Chondrocyte (in vitro differentiated cells): ENCODE results near the gene MYO7A. TPM values are rescaled to one million over a fixed set of nuclear protein-coding genes. Genes with fewer than 3 reads are reported as not detected.

ENCODE experiments used
- DNase-seq: peaks from one replicate; pipeline ENCODE4 v3.0.0; 2021; ENCODE audit warnings: mixed read lengths, low spot score
- H3K27ac Mint-ChIP-seq: one replicate; pipeline ENCODE4 v1.8.0; 2021; ENCODE audit warnings: mild to moderate bottlenecking, moderate library complexity, mixed read lengths; ENCODE audit not compliant: unreplicated experiment
- H3K27me3 Mint-ChIP-seq: 2 replicates; pipeline ENCODE4 v1.8.0; 2021; ENCODE audit warnings: low read depth, mixed read lengths
- H3K36me3 Mint-ChIP-seq: 2 replicates; pipeline ENCODE4 v1.8.0; 2021; ENCODE audit warnings: low read depth, mixed read lengths
- H3K4me1 Mint-ChIP-seq: 2 replicates; pipeline ENCODE4 v1.8.0; 2021; ENCODE audit warnings: low read depth, mild to moderate bottlenecking, mixed read lengths
- H3K4me3 Mint-ChIP-seq: one replicate; pipeline ENCODE4 v1.8.0; 2021; ENCODE audit warnings: mild to moderate bottlenecking, moderate library complexity, mixed read lengths; ENCODE audit not compliant: unreplicated experiment
- H3K9me3 Mint-ChIP-seq: 2 replicates; pipeline ENCODE4 v1.8.0; 2021; ENCODE audit warnings: low read depth, mixed read lengths
- total RNA-seq: library from RNA; stranded (reverse); gene quantifications from 3 replicates; pipeline ENCODE4 v1.2.1, GENCODE V29; 2021
- TF ChIP-seq, protein P1 (sequence below): fragments of 200-600 bp; sonication (generic); IDR thresholded peaks from 2 replicates; pipeline ENCODE4 v1.5.0; 2021; ENCODE audit warnings: antibody characterized with exemption, mild to moderate bottlenecking, moderate library complexity

MYO7A gene
- total RNA-seq, 1 donor from 2014 or later = not detected

DNA sequence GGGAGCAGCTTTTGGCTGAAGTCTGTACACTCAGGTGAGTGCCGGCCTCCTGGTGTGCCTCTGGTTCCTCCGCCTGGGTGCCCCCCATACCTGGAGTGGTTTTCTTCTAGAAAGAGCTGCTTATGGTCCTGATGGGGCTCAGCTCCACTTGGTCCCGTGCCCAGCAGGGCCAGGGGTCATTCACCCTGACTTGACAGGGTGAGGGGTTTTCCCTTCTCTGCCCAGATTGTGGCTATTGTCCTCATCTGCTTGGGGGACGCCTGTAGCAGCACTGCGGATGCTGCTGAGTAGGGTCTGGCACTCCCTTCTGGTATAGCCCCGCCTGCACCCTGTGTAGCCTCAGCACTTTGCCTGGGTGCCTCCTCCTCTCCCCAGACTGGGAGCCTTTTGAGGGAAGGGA lies 17.2 kb upstream of the MYO7A start:
- TF ChIP-seq, protein P1, sequence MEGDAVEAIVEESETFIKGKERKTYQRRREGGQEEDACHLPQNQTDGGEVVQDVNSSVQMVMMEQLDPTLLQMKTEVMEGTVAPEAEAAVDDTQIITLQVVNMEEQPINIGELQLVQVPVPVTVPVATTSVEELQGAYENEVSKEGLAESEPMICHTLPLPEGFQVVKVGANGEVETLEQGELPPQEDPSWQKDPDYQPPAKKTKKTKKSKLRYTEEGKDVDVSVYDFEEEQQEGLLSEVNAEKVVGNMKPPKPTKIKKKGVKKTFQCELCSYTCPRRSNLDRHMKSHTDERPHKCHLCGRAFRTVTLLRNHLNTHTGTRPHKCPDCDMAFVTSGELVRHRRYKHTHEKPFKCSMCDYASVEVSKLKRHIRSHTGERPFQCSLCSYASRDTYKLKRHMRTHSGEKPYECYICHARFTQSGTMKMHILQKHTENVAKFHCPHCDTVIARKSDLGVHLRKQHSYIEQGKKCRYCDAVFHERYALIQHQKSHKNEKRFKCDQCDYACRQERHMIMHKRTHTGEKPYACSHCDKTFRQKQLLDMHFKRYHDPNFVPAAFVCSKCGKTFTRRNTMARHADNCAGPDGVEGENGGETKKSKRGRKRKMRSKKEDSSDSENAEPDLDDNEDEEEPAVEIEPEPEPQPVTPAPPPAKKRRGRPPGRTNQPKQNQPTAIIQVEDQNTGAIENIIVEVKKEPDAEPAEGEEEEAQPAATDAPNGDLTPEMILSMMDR = no peak
- Mint-ChIP-seq H3K9me3 (no peaks in the 10 kb centered on the region), H3K27me3 (no peaks in the 10 kb centered on the region), H3K36me3 (no peaks in the 10 kb centered on the region), H3K27ac (no peak overlapping the region), H3K4me3 (no peak overlapping the region), H3K4me1 (peaks cover 29% of the 10 kb centered on the region)
- DNase-seq = no peak

DNA sequence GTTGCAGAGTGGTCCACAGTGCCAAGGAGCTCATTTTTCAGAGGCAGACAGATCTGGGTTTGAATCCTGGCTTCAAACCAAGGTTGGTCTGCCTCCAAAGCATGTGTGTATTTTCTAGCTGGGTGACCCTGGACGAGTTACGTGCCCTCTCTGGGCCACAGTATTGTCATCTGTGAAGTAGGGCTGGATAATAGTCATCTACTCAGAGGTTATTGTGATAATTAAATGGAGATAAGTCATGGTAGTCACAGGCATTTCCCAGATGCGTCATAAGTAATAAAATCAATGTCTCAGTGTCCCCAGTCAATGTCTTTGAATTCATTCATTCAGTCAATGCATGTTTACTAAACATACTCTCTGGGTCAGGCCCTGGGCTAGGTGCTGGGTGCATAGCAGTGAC lies 16.8 kb upstream of the MYO7A start:
- no peaks in the 10 kb centered on the region for H3K27me3 Mint-ChIP-seq
- TF ChIP-seq, protein P1 = no peak
- H3K27ac Mint-ChIP-seq = no peak overlapping the region
- peaks cover 29% of the 10 kb centered on the region for H3K4me1 Mint-ChIP-seq
- H3K9me3 Mint-ChIP-seq = no peaks in the 10 kb centered on the region
- no peak overlapping the region for H3K4me3 Mint-ChIP-seq
- DNase-seq = no peak
- H3K36me3 Mint-ChIP-seq = no peaks in the 10 kb centered on the region

DNA sequence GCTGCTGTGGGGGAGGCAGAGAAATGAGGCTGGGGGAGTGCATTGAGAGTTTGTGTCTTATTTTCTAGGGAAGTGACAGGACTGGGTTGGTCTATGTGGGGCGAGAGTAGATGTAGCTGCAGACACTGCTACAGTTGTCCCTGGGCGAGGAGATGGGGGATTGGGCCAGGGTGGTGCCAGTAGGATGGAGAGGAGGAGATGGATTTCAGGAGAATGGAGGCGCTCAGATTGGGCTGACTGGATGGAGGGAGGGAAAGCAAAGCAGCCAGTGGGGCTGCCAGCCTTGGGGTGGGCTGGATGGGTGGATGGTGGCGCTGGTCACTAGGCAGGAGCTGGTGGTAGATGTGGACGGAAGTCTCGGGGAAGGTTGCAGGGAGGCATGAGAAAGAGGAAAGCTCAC lies 16.1 kb upstream of the MYO7A start:
- Mint-ChIP-seq H3K27me3 (no peaks in the 10 kb centered on the region), H3K4me3 (no peak overlapping the region), H3K4me1 (peaks cover 29% of the 10 kb centered on the region), H3K36me3 (no peaks in the 10 kb centered on the region), H3K27ac (no peak overlapping the region), H3K9me3 (no peaks in the 10 kb centered on the region)
- TF ChIP-seq, protein P1 = no peak
- no peak for DNase-seq

DNA sequence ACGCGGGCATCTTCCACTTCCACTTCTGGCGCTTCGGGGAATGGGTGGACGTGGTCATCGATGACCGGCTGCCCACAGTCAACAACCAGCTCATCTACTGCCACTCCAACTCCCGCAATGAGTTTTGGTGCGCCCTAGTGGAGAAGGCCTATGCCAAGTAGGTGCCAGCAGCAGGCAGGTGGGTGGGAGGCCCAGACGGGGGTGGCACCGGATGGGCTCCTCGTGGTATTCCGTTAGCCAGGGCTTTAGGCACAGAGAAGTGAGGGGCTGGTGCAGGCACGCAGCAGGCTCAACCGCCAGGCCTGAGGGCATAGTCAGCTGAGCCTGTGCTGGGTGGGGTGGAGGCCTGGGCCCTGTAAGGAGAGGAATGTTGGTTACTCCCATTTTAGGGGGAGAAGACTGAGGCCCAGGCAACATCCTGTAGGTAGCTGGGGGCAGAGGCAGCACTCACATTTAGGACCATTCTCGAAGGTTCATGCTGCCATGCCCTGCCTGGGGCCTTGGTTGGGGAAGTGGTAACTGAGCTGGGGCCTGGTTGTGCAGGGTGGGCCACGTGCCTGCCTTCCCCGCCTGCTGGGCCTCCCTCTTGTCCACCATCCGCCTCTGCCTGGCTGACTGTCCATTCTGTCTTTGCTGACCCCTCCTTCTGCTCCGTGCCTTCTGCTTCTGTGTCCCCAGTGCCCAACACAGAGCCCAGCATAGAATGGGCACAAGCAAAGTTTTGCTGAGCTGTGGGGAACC lies 15.2 kb upstream of the MYO7A start:
- H3K4me1 Mint-ChIP-seq = peaks cover 21% of the 10 kb centered on the region
- DNase-seq = no peak
- H3K9me3 Mint-ChIP-seq = no peaks in the 10 kb centered on the region
- TF ChIP-seq, protein P1 = no peak
- H3K27me3 Mint-ChIP-seq = no peaks in the 10 kb centered on the region
- H3K27ac Mint-ChIP-seq = peak overlapping the region; percentile 22
- no peak overlapping the region for H3K4me3 Mint-ChIP-seq
- no peaks in the 10 kb centered on the region for H3K36me3 Mint-ChIP-seq

DNA sequence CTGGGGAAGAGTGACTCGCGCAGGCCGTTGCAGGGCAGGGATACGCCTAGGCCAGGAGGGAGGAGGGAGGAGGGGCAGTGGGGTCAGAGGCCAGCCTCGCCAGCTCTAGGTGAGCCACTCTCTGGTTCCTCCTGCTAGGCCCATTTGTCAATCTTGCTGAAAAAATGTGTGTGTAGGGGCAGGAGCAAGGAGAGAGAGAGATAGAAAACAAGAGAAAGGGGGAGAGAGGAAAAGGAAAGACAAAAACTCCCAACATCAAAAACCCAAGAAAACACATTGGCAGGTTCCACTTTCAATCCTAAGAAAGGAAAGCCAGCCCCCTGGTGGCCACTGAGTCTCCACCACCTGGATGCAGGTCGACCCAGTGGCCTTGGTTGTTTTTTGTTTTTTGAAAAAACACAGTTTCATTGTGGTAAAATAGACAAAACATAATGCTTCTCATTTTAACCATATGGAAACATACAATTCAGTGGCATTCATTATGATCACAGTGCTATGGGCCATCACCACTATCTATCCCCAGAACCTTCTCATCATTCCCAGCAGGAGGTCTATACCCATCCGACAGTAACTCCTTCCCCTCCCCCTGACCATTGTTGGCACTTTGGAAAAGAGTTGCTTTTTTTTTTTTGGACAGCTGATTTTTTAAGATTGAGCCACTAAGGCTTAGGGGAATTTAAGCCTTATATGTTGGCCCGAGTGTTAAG lies 14.5 kb upstream of the MYO7A start:
- DNase-seq = no peak
- Mint-ChIP-seq H3K4me1 (peaks cover 15% of the 10 kb centered on the region), H3K27ac (peak overlapping the region; percentile 22), H3K27me3 (no peaks in the 10 kb centered on the region), H3K36me3 (no peaks in the 10 kb centered on the region), H3K9me3 (no peaks in the 10 kb centered on the region), H3K4me3 (no peak overlapping the region)
- TF ChIP-seq, protein P1 = peak; percentile 81
